IPS-NIHi11 (cell line): Measurements from ENCODE around the gene PLEKHM1.
"Not testable (repeated sequence)": the region's sequence is repeated elsewhere in the genome, so short reads cannot be mapped to it uniquely, and the experiment has no call there.

Experiments used
- DNase-seq: peaks from one replicate; pipeline ENCODE4 v3.0.0; 2012; ENCODE audit warnings: mixed read lengths, low spot score

PLEKHM1 gene

DNA sequence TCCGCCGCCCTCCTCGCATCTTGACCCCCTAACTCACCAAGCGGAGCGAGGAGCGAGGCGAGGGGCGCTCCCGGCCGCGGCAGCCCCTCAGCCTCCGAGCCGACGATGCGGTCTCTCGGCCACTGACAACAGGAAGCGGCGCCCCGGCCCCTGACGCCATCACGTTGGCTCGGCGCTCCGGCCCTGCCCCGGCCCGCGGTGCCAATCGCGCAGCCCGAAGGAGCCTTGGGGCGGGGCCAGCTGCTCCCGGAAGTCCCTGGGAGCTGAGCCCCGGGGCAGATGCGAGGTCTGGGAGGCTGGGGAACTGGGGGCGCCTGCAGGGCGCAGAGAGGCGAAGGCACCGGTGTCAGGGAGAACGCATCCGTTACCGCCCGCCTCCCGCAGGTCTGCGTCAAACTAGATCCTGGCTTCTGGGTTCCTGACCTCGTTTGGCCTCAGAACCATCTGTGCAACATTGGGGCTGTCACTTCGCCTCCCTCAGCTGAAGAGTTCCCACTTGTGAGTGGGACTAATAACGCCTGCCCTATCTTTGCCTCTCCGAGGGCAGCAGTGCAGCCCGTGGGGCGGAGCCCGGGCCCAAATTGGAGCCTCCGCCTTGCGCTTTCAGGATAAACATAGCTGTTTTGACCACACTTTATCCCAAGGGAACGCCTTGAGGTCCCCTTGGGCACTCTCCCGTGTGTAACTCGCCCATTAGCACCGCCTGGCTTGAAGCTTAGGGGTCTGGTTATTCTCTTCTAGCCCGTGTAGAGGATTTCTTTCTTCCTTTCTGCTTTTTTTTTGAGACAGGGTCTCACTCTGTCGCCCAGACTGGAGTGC, at the start of gene PLEKHM1:
TSS of gene PLEKHM1 (minus strand) at position 107 of the 819 bp plus-strand sequence. CDS start 8,237 bp downstream, outside the sequence.
- DNase-seq: peak; percentile 92

GRCh38 chr17:45538168-45538567, 47.6 kb upstream of the PLEKHM1 start:
- not testable (repeated sequence) for DNase-seq

DNA sequence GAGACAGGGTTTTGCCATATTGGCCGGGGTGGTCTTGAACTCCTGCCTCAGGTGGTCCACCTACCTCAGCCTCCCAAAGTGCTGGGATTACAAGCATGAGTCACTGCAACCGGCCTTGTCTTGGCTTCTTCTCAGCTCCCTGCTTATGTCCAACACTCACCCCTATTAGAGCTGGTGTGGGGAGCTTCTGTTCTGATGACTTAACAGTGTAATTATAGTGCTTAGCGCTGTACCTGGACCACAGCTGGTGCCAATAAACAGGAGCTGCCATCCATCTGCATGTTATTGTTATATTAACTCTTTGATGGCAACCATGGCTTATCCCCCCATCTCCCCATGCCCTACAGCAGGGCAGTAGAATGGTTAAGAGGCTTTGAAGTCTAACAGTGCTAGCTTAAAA, 15.6 kb upstream of the PLEKHM1 start:
- DNase-seq: not testable (repeated sequence)

- not testable (repeated sequence) for DNase-seq
These were observed 14.7 kb upstream of the PLEKHM1 start for GRCh38 chr17:45505183-45505582.

GRCh38 chr17:45501092-45501707, 10.7 kb upstream of the PLEKHM1 start:
- not testable (repeated sequence) for DNase-seq

GRCh38 chr17:45500478-45500877, 10.0 kb upstream of the PLEKHM1 start:
- DNase-seq: not testable (repeated sequence)

GRCh38 chr17:45499208-45499607, 8.7 kb upstream of the PLEKHM1 start:
- not testable (repeated sequence) for DNase-seq

- not testable (repeated sequence) for DNase-seq
These were observed 7.9 kb upstream of the PLEKHM1 start for GRCh38 chr17:45498377-45498776.

- not testable (repeated sequence) for DNase-seq
These were observed 6.9 kb upstream of the PLEKHM1 start for GRCh38 chr17:45497449-45497848.

GRCh38 chr17:45496507-45496906, 6.0 kb upstream of the PLEKHM1 start:
- not testable (repeated sequence) for DNase-seq

DNA sequence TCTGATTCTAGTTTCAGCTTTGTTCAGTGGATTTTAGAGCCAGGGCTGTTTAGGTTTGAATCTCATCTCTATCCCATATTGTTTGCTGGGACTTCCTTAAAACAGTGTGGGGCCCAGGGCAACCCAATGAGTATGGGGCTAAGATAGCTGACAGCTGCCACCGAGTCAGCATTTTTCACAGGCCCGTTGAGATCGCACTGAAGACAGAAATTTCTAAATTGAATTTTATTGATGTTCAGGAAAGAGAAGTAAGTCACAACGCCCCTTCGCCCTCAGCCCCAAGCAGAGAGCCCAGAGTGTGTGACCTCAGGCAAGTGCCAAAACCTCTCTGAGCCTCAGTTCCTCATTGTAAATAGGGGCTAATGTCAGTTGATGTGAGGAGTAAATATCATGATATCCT, 4.0 kb upstream of the PLEKHM1 start:
- not testable (repeated sequence) for DNase-seq

GRCh38 chr17:45492156-45492555, 1.6 kb upstream of the PLEKHM1 start:
- not testable (repeated sequence) for DNase-seq

DNA sequence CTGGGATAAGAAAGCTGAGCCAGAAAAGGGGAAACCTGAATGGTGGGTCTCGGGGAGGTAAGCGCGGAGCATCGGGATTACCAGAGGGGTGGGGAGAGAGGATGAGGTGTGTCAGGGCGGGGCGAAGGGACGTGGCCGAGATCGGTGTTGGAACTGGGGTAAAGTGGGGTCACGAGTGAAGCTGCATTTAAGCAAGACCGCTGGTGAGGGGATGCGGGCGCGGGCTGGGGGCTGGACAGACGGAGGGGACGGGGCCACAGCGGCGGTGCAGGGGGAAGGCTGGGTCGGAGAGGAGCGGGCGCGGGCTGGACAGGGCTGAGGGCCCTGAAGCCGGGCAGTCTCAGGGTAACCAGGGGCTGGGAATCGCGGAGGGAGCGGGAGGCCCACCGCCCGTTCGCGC, 323 bp downstream of the PLEKHM1 start:
- DNase-seq: peak; percentile 8

- not testable (repeated sequence) for DNase-seq
These were observed 2.8 kb downstream of the PLEKHM1 start for GRCh38 chr17:45487704-45488103.

DNA sequence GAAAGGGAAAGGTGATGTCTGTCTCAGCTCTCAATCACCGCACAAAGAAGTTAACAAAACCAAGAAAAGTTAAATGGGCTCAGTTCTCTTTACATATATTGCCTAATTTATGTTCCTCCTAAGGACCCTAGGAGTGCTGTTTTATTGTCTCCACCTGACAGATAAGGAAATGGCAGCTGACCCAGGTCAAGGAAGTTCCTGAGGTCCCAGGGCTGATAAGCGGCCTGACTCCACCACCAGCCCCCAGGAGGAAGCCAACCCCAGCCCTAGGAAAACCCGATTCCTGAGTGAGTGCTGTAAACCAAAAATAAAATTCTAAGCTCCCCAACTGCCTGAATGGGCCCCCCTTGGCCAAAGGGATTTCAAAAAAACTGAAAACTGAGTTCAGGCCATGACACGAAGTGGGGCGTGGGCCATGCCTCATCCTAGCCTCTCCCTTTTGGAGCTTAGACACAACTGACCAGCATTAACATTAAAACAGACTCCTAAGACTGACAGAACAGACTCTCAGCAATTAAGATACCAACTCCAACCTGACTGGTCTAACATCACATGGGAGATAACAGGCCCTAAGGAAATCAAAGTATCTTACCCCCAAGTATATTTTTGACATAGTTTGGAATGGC, 6.8 kb downstream of the PLEKHM1 start:
- not testable (repeated sequence) for DNase-seq

- not testable (repeated sequence) for DNase-seq
These were observed 7.3 kb downstream of the PLEKHM1 start for GRCh38 chr17:45483177-45483576.

GRCh38 chr17:45482317-45482716, 8.2 kb downstream of the PLEKHM1 start:
- DNase-seq: not testable (repeated sequence)

- not testable (repeated sequence) for DNase-seq
These were observed 15.1 kb downstream of the PLEKHM1 start for GRCh38 chr17:45475436-45475835.

GRCh38 chr17:45472249-45472648, 18.3 kb downstream of the PLEKHM1 start:
- not testable (repeated sequence) for DNase-seq

DNA sequence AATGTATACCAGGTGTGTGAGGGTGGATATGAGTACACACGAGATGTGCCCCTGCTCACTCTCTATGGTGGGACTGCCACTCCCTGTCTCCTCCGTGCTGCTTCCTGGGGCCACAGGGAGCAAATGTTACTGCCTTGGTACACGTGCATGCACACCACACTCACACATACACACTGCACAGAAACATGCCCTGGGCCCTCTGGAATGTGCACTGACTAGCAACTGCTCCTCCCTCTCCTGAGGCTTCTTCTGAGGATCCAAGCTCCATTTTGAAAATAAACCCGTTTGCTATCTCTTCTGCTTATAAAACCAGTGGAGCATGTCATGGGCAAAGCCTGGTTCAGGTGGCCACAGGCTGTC, 21.3 kb downstream of the PLEKHM1 start:
- DNase-seq: not testable (repeated sequence)

GRCh38 chr17:45468293-45469203, 22.0 kb downstream of the PLEKHM1 start:
- DNase-seq: peak; percentile 17
